Measurements from ENCODE around the gene GAS2L3.

DNA sequence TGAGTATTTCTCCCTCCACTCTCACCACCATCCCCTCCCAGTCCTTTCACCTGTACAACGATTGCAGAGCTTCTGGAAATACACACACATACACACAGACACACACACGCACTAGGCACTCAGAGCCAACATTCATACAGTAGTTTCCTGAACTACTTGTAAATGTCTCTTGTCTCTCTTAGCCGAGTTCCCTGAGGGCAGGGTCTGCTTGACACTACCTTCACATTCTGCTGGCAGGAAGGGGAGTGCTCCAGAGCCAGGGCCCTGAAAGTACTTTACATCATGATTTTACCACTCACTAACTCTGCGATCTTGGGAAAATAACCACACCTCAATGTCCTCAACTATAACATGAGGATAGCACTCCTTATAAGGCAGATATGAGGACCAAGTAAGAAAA is 82.7 kb downstream of the GAS2L3 start:
- TF ChIP-seq POLR2A (IDR thresholded peaks at IDR 0.05; ENCODE audit: low read length) (no peak), GATA1 (IDR thresholded peaks at IDR 0.05; ENCODE audit: low read depth, low read length) (no peak)
